Activated T-cell treated with anti-CD3 and anti-CD28 coated beads for 24 hours (primary cell): ENCODE results near the gene BAMBI.
A peak's percentile ranks its signal among the peaks of the same experiment; 100 is the strongest.

Experiments
- DNase-seq: peaks from one replicate; pipeline ENCODE4 v3.0.0-alpha.2; 2020; ENCODE audit warnings: low read depth

Gene BAMBI

GRCh38 chr10:28676326-28676967, 874 bp upstream of the BAMBI start:
- DNase-seq, result no peak

- DNase-seq, result peak; percentile 8
Measured at GRCh38 chr10:28677888-28678686, 766 bp downstream of the BAMBI start.

DNA sequence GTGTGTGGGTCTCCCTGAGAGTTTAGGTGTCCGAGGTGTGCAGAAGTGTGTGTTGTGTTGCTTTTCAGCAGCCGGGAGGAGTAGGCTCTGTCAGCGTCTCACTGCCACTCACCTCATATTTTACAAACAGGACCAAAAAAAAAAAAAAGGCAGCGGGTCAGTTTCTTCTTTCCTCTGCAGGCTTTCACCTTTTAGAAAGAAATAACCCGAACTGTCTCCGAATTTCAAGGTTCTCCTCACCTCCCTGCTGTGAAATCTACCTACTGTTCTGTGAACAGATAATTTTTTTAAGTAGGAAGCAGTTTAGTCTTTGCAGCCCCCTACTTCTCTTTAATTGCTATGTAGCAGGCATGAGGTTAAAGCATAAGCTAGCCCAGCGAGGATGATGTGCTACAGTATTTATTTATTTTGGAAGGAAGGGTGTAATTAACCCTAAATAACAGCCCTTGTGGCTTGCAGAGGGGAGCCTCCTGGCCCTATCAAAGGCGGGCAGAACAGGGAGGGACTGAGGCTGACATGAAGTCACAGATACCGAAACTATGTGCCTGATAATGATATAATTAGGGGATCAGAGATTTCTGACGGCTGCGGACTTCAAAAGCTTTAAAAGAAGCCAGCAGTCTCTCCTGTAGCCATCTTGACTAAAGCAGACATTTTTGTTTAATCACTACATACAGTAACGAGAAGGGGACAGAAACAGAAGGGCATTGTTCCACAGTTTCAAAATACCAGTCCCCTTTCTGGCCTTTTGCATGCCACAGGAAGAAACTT, 1.6 kb downstream of the BAMBI start:
- DNase-seq, result no peak

- DNase-seq, result no peak
Measured at GRCh38 chr10:28679581-28680357, 2.4 kb downstream of the BAMBI start.

DNA sequence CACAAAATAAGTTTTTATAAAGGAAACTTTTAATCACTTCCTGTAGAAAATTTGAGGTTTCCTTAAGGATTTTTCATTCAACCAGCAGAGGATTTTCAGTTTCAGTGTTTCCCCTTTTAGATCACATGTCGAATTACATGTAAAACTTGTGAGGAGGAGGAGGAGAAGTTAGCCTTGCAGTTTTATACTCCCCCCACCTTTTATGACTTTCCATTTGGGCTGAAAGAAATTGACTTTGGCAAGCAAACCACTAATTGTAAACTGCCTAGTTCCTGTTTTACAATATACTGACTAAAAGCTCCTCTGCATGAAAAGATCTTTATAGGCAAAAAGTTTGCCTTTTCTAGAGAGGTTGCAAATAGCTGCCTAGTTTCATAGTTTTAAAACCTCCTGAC, 3.0 kb downstream of the BAMBI start:
- DNase-seq, result no peak

GRCh38 chr10:28681291-28681763, 4.0 kb downstream of the BAMBI start:
- no peak for DNase-seq

DNA sequence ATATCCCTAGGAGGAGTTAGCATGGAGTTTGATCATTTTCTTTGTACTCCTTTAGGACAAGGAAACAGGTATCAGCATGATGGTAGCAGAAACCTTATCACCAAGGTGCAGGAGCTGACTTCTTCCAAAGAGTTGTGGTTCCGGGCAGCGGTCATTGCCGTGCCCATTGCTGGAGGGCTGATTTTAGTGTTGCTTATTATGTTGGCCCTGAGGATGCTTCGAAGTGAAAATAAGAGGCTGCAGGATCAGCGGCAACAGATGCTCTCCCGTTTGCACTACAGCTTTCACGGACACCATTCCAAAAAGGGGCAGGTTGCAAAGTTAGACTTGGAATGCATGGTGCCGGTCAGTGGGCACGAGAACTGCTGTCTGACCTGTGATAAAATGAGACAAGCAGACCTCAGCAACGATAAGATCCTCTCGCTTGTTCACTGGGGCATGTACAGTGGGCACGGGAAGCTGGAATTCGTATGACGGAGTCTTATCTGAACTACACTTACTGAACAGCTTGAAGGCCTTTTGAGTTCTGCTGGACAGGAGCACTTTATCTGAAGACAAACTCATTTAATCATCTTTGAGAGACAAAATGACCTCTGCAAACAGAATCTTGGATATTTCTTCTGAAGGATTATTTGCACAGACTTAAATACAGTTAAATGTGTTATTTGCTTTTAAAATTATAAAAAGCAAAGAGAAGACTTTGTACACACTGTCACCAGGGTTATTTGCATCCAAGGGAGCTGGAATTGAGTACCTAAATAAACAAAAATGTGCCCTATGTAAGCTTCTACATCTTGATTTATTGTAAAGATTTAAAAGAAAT, 4.8 kb downstream of the BAMBI start:
- DNase-seq, result no peak

DNA sequence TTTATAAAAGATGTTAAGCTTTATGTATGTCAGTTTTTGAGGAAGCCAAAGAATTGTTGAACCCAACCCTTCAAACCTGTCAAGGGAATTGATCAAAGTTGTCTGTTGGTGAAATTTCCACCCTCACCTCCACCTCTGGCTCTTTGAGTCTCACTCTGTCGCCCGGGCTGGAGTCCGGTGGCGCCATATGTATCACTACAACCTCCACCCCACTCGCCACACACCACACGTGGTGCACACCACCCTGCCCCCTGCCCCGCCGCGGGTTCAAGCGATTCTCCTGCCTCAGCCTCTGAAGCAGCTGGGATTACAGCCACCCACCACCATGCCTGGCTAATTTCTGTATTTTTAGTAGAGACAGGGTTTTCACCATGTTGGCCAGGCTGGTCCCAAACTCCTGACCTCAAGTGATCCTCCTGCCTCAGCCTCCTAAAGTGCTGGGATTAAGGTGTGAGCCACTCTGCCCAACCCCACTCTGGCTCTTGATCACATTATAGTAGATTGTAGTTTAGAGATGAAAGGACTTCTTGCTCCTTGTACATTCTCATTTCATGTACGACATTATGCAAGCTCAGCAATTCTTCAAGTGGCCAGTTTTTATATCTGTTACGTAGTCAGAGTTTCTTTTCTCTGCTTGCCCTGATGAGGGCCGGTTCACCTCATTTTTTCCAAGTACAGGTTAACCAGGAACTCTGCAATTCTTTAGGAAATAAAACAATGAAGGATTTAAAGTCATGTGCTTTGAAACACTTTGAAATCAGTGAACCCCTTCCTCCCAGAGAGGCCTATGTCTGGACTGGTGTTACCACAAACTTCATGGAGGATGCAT, 7.0 kb downstream of the BAMBI start:
- DNase-seq, result no peak

GRCh38 chr10:28684986-28685580, 7.8 kb downstream of the BAMBI start:
- DNase-seq, result no peak

DNA sequence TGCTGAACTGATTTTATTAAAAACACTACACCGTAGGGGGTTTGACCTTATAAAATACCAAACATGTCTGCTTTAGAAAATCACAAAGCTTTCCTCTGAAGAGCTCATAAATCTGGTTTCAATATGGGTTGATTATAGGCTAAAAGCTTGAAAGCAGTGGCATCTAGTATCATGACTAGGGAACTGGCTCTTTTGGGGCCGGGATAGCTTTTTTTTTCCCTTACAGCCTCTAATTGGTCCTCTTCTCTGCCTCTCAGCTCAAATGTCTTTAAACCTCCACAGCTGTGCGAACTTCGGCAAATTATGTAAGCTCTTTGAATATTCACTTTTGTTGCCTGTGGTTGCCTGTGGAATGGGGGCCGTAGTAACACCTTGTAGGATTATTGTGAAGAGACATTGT, 8.4 kb downstream of the BAMBI start:
- no peak for DNase-seq

GRCh38 chr10:28686835-28687682, 9.7 kb downstream of the BAMBI start:
- no peak for DNase-seq

DNA sequence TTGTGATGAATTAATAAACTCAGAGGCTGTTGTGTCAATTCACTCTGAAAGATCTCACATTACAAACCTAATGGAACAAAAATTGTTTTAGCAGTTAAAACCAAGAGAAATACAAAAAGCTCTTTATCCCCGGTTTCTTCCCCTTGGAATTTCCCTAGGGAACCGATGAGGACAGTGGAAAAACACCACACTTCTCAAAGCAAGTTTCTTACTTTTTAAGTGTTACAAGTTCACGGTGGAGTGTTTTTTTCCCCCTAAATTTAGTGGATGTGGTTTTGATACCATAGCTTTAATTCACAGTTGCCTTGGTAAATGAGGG, 10.3 kb downstream of the BAMBI start:
- no peak for DNase-seq

GRCh38 chr10:28690545-28690944, 13.2 kb downstream of the BAMBI start:
- no peak for DNase-seq

DNA sequence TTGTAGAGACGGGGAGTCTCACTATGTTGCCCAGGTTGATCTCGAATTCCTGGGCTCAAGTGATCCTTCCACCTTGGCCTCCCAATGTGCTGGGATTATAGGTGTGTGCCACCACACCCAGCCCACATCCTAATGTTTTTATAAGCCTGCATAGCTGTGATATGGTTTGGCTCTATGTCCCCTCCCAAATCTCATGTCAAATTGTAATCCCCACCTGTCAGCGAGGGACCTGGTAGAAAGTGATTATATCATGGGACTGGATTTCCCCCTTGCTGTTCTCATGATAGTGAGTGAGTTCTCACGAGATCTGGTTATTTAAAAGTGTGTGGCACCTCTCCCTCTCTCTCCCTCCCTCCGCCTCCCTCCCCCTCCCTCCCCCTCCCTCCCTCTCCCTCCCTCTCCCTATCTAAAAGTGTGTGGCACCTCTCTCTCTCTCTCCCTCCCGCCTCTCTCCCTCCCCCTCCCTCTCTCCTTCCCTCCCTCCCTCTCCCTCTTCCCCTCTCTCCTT, 13.9 kb downstream of the BAMBI start:
- no peak for DNase-seq

DNA sequence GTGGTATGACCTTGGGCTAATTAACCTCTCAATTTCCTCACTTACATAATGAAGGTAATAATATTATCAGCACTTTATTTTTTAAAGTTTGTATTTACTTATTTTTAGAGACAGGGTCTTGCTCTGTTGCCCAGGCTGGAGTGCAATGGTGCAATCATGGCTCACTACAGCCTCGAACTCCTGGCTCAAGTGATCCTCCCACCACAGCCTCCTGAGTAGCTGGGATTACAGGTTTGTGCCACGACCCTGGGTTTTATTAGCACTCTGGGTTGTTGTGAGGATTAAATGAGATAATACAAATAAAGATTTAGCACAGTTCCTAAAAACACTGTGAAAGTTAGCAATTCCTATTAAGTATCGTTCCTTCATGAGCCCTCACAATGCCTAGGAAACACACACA, 14.7 kb downstream of the BAMBI start:
- no peak for DNase-seq

- no peak for DNase-seq
Measured at GRCh38 chr10:28694530-28694929, 17.2 kb downstream of the BAMBI start.

- DNase-seq, result no peak
Measured at GRCh38 chr10:28698075-28698474, 20.8 kb downstream of the BAMBI start.

DNA sequence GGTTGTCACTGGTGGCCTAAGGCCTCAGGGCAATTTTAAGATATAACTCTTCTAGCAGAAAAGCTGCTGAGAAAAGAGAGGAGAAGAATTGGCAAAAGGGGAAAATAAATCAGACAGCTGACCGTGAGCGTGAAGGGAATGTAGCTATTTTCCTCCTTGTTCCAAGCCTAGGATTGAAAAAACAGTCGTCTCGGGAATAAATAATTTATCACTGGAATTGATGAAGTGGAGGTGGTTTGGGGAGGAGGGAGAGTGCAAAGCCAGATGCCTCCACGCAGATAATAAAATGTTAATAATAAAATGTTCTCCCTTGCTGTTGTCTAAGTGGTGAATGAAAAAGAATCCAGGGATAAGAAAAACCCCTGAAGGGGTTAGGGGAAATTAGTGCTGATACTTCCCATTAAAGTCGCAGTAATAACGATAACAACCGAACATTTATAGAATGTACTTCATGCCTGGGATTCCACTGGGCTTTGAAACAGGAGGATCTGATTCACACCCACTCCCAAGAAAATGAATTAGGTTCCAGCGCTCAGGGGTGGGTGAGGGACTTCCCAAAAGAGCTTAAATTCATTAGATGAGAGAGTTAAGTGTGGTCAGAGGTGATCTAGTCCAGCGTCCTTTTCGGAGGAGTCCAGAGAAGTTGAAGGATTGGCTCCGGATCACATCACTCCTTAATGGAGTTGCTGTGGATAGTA, 27.3 kb downstream of the BAMBI start:
- DNase-seq, result no peak
